ENCODE measurements around the gene CLMP. TPM values are rescaled to one million over a fixed set of nuclear protein-coding genes. Genes with fewer than 3 reads are reported as not detected.

The CLMP gene
- total and polyA plus RNA-seq, 2 donors: 0.80 to 1.1 TPM

DNA sequence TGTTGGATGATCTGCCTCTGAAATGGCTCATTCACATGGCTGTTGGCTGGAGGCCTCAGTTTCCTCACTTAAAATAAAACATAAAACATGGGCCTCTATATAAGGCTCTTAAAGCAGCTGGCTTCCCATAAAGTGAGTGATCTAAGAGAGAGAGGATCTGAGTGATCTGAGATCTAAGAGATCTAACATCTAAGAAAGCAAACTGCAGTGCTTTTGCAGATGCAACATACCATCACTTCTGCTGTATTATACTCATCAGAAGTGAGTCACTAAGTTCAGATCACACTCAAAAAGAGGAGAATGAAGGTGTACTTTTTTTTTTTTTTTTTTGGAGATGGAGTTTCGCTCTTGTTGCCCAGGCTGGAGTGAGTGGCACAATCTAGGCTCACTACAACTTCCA, 115.0 kb downstream of the CLMP start:
- Histone ChIP-seq H3K27me3 (ENCODE audit: control insufficient read depth in 2 of 2, insufficient read depth in 1 of 2, low read length in 1 of 2) (no peaks in the 10 kb centered on the region), H3K27ac (ENCODE audit: low read depth in 1 of 2, low read length in 1 of 2) (peak overlapping the region in 1 of 2 donors; percentile 78), H3K36me3 (ENCODE audit: control insufficient read depth in 2 of 2, insufficient read depth in 2 of 2, low read length in 1 of 2) (peaks cover 0 to 2% of the 10 kb centered on the region in 2 donors), H3K4me3 (ENCODE audit: low read length in 2 of 2) (no peak overlapping the region), H3K9me3 (ENCODE audit: control insufficient read depth in 2 of 2, insufficient read depth in 1 of 2, low read length in 1 of 2) (no peaks in the 10 kb centered on the region), H3K4me1 (ENCODE audit: control insufficient read depth in 2 of 2, insufficient read depth in 2 of 2, low read length in 2 of 2) (peaks cover 8 to 13% of the 10 kb centered on the region in 2 donors)
- DNase-seq (ENCODE audit: low read depth in 6 of 9, low spot score in 9 of 9): peak in 3 of 9 donors; percentile 49 to 75 (median 59)
- WGBS: 81% methylated on average over 1 of the region's 1 CpG

- 98% methylated on average over 2 of the region's 2 CpGs for WGBS
- DNase-seq (ENCODE audit: low read depth in 6 of 9, low spot score in 9 of 9): no peak
- Histone ChIP-seq H3K4me3 (ENCODE audit: low read length in 2 of 2) (no peak overlapping the region), H3K27ac (ENCODE audit: low read depth in 1 of 2, low read length in 1 of 2) (no peak overlapping the region), H3K27me3 (ENCODE audit: control insufficient read depth in 2 of 2, insufficient read depth in 1 of 2, low read length in 1 of 2) (no peaks in the 10 kb centered on the region), H3K9me3 (ENCODE audit: control insufficient read depth in 2 of 2, insufficient read depth in 1 of 2, low read length in 1 of 2) (no peaks in the 10 kb centered on the region), H3K4me1 (ENCODE audit: control insufficient read depth in 2 of 2, insufficient read depth in 2 of 2, low read length in 2 of 2) (peaks cover 8 to 31% of the 10 kb centered on the region in 2 donors), H3K36me3 (ENCODE audit: control insufficient read depth in 2 of 2, insufficient read depth in 2 of 2, low read length in 1 of 2) (peaks cover 0 to 4% of the 10 kb centered on the region in 2 donors)
These were observed 118.6 kb downstream of the CLMP start for GRCh38 chr11:123076484-123076883.

GRCh38 chr11:123073343-123074057, 121.5 kb downstream of the CLMP start:
- Histone ChIP-seq H3K27me3 (ENCODE audit: control insufficient read depth in 2 of 2, insufficient read depth in 1 of 2, low read length in 1 of 2) (no peaks in the 10 kb centered on the region), H3K27ac (ENCODE audit: low read depth in 1 of 2, low read length in 1 of 2) (no peak overlapping the region), H3K9me3 (ENCODE audit: control insufficient read depth in 2 of 2, insufficient read depth in 1 of 2, low read length in 1 of 2) (no peaks in the 10 kb centered on the region), H3K4me3 (ENCODE audit: low read length in 2 of 2) (no peak overlapping the region), H3K36me3 (ENCODE audit: control insufficient read depth in 2 of 2, insufficient read depth in 2 of 2, low read length in 1 of 2) (peaks cover 0 to 4% of the 10 kb centered on the region in 2 donors), H3K4me1 (ENCODE audit: control insufficient read depth in 2 of 2, insufficient read depth in 2 of 2, low read length in 2 of 2) (peaks cover 3 to 32% of the 10 kb centered on the region in 2 donors)
- no peak for DNase-seq (ENCODE audit: low read depth in 6 of 9, low spot score in 9 of 9)
- 98% methylated on average over 14 of the region's 14 CpGs for WGBS

DNA sequence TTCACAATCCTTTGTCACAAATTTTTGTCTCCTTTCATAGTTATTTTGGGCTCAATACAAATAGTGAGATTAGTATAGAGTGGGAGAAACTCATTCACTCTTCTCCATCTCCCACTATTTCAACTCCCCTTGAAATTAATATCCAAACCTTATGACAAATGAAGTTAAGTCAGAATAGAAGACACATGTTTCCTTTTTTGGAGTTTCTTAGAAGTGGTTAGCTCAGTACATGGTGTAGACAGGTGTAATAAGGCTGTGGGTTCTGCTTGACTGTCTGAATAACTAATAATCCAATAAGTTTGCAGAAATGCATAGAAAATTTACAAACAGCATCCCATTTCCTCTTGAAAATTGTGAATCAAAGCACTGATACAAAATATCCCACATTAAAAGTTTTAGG, 122.3 kb downstream of the CLMP start:
- peak in 1 of 9 donors; percentile 32 for DNase-seq (ENCODE audit: low read depth in 6 of 9, low spot score in 9 of 9)
- H3K27ac ChIP-seq (ENCODE audit: low read depth in 1 of 2, low read length in 1 of 2): peak overlapping the region in 1 of 2 donors; percentile 1

GRCh38 chr11:123072332-123072761, 122.7 kb downstream of the CLMP start:
- H3K4me1 ChIP-seq (ENCODE audit: control insufficient read depth in 2 of 2, insufficient read depth in 2 of 2, low read length in 2 of 2): peaks cover 3 to 32% of the 10 kb centered on the region in 2 donors
- H3K4me3 ChIP-seq (ENCODE audit: low read length in 2 of 2): no peak overlapping the region
- H3K36me3 ChIP-seq (ENCODE audit: control insufficient read depth in 2 of 2, insufficient read depth in 2 of 2, low read length in 1 of 2): peaks cover 0 to 4% of the 10 kb centered on the region in 2 donors
- H3K9me3 ChIP-seq (ENCODE audit: control insufficient read depth in 2 of 2, insufficient read depth in 1 of 2, low read length in 1 of 2): no peaks in the 10 kb centered on the region
- no peaks in the 10 kb centered on the region for H3K27me3 ChIP-seq (ENCODE audit: control insufficient read depth in 2 of 2, insufficient read depth in 1 of 2, low read length in 1 of 2)
- no peak overlapping the region for H3K27ac ChIP-seq (ENCODE audit: low read depth in 1 of 2, low read length in 1 of 2)
- WGBS: 88% methylated on average over 2 of the region's 2 CpGs
- no peak for DNase-seq (ENCODE audit: low read depth in 6 of 9, low spot score in 9 of 9)

More for the DNA sequence above, 122.3 kb downstream of the CLMP start:
- Histone ChIP-seq H3K9me3 (ENCODE audit: control insufficient read depth in 2 of 2, insufficient read depth in 1 of 2, low read length in 1 of 2) (no peaks in the 10 kb centered on the region), H3K4me1 (ENCODE audit: control insufficient read depth in 2 of 2, insufficient read depth in 2 of 2, low read length in 2 of 2) (peaks cover 3 to 32% of the 10 kb centered on the region in 2 donors), H3K27me3 (ENCODE audit: control insufficient read depth in 2 of 2, insufficient read depth in 1 of 2, low read length in 1 of 2) (no peaks in the 10 kb centered on the region), H3K36me3 (ENCODE audit: control insufficient read depth in 2 of 2, insufficient read depth in 2 of 2, low read length in 1 of 2) (peaks cover 0 to 4% of the 10 kb centered on the region in 2 donors), H3K4me3 (ENCODE audit: low read length in 2 of 2) (no peak overlapping the region)

DNA sequence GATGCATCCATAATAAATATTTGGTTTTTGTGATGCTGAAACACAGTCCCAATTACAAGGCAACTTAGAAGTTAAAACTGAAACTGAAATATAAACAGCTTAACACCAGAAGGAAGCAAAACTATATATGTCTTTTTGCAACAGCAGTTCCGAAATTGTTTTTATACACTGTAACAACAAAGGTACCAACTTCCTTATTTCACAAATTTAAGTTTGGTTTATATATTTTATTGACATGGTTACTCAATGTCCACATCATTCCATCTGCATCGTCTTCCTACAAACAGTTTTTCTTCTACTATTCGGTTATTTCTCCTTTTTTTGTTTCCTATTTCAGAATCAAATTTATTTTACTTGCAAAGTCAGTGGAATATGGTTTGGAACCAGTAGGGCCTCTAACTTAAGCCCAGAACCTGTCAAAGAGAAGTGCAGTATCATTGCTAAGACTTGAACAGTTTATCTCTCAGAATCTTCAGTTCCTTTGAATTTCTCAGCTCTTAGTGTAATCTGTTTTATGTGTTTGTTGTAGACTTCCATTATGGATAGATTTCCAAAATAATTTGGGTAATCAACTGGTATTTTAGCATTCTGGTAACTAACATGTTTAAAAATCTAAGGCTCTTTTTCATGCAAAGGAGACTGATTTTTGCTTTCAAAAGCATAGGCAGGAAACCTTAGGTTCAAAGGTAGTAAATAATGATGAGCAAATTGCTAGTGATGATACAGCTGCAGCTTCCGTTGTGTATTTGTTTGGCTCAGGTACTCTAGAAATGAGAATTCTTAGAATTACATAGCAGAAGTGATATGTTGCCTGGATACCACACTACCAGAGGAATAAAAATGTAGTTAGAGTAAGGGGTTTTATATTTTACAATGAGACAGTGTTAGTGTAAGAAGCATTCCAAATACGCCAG, 124.9 kb downstream of the CLMP start:
- DNase-seq (ENCODE audit: low read depth in 6 of 9, low spot score in 9 of 9): peak in 5 of 9 donors; percentile 56 to 85 (median 62)
- H3K4me3 ChIP-seq (ENCODE audit: low read length in 2 of 2): peak overlapping the region in 1 of 2 donors; percentile 6
- H3K27me3 ChIP-seq (ENCODE audit: control insufficient read depth in 2 of 2, insufficient read depth in 1 of 2, low read length in 1 of 2): no peaks in the 10 kb centered on the region
- WGBS: 15% methylated on average over 5 of the region's 5 CpGs
- H3K27ac ChIP-seq (ENCODE audit: low read depth in 1 of 2, low read length in 1 of 2): peak overlapping the region in 1 of 2 donors; percentile 96
- H3K4me1 ChIP-seq (ENCODE audit: control insufficient read depth in 2 of 2, insufficient read depth in 2 of 2, low read length in 2 of 2): peaks cover 3 to 35% of the 10 kb centered on the region in 2 donors
- no peaks in the 10 kb centered on the region for H3K9me3 ChIP-seq (ENCODE audit: control insufficient read depth in 2 of 2, insufficient read depth in 1 of 2, low read length in 1 of 2)
- H3K36me3 ChIP-seq (ENCODE audit: control insufficient read depth in 2 of 2, insufficient read depth in 2 of 2, low read length in 1 of 2): peaks cover 0 to 3% of the 10 kb centered on the region in 2 donors

DNA sequence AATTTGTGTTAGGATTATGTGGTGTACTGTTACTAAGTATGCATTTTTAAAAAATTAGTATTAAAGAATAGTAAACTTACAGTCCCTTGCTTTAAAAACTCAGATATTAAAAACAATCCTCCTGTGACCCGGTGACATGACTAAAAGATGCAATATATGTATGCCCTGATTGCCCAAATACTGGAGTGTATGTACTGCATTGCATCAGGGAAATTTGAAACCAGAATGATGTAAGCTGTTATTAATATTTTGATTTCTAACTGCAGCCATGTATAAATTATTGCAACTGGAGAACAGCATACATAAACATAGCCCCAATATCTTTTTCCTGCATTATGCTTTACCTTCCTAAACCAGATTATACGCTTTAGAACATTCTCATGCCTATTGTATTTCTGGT, 129.4 kb downstream of the CLMP start:
- Histone ChIP-seq H3K4me1 (ENCODE audit: control insufficient read depth in 2 of 2, insufficient read depth in 2 of 2, low read length in 2 of 2) (peaks cover 12 to 21% of the 10 kb centered on the region in 2 donors), H3K27ac (ENCODE audit: low read depth in 1 of 2, low read length in 1 of 2) (no peak overlapping the region), H3K9me3 (ENCODE audit: control insufficient read depth in 2 of 2, insufficient read depth in 1 of 2, low read length in 1 of 2) (no peaks in the 10 kb centered on the region), H3K4me3 (ENCODE audit: low read length in 2 of 2) (no peak overlapping the region), H3K36me3 (ENCODE audit: control insufficient read depth in 2 of 2, insufficient read depth in 2 of 2, low read length in 1 of 2) (peaks cover under 1 to 10% of the 10 kb centered on the region in 2 donors), H3K27me3 (ENCODE audit: control insufficient read depth in 2 of 2, insufficient read depth in 1 of 2, low read length in 1 of 2) (no peaks in the 10 kb centered on the region)
- WGBS: 95% methylated on average over 2 of the region's 2 CpGs
- DNase-seq (ENCODE audit: low read depth in 6 of 9, low spot score in 9 of 9): no peak

- DNase-seq (ENCODE audit: low read depth in 6 of 9, low spot score in 9 of 9): peak in 1 of 9 donors; percentile 70
- Histone ChIP-seq H3K4me1 (ENCODE audit: control insufficient read depth in 2 of 2, insufficient read depth in 2 of 2, low read length in 2 of 2) (peaks cover 18 to 34% of the 10 kb centered on the region in 2 donors), H3K4me3 (ENCODE audit: low read length in 2 of 2) (peak overlapping the region; percentile 91 to 98), H3K36me3 (ENCODE audit: control insufficient read depth in 2 of 2, insufficient read depth in 2 of 2, low read length in 1 of 2) (peaks cover 16 to 26% of the 10 kb centered on the region in 2 donors), H3K9me3 (ENCODE audit: control insufficient read depth in 2 of 2, insufficient read depth in 1 of 2, low read length in 1 of 2) (no peaks in the 10 kb centered on the region), H3K27me3 (ENCODE audit: control insufficient read depth in 2 of 2, insufficient read depth in 1 of 2, low read length in 1 of 2) (no peaks in the 10 kb centered on the region), H3K27ac (ENCODE audit: low read depth in 1 of 2, low read length in 1 of 2) (peak overlapping the region; percentile 99 to 100)
- WGBS: 50% methylated on average over 9 of the region's 9 CpGs
These were observed 131.0 kb downstream of the CLMP start for GRCh38 chr11:123063826-123064657.
